HL-60 (cell line): ENCODE results near the gene RASAL2.

ENCODE experiments used
- DNase-seq, 2 experiments: peaks; one replicate each; pipeline ENCODE4 v3.0.0-alpha.2; 2010 to 2020; ENCODE audit warnings: low read depth in 1 of 2, low spot score in 1 of 2
- H3K27ac ChIP-seq: fragments of 250-450 bp; sonication (Bioruptor Pico); replicated peaks from 2 replicates; pipeline ENCODE4 v1.5.1; 2020; ENCODE audit warnings: mild to moderate bottlenecking, moderate library complexity
- H3K27me3 ChIP-seq: fragments of 250-450 bp; sonication (Bioruptor Pico); 2 replicates; pipeline ENCODE4 v1.5.1; 2021; ENCODE audit warnings: mild to moderate bottlenecking, moderate library complexity; ENCODE audit not compliant: insufficient read depth, poor library complexity, severe bottlenecking
- H3K4me3 ChIP-seq: replicated peaks from 2 replicates; pipeline ENCODE4 v1.5.1; 2011; ENCODE audit warnings: mild to moderate bottlenecking, control low read depth, low read length; ENCODE audit not compliant: insufficient read depth
- GABPA ChIP-seq: IDR thresholded peaks from 2 replicates; pipeline ENCODE4 v1.6.1; 2012; ENCODE audit warnings: low read depth
- POLR2AphosphoS5 ChIP-seq: IDR thresholded peaks from 2 replicates; pipeline ENCODE4 v1.6.1; 2012; ENCODE audit warnings: low read depth
- SPI1 ChIP-seq: IDR thresholded peaks from 2 replicates; pipeline ENCODE4 v1.6.1; 2012; ENCODE audit warnings: low read depth, mild to moderate bottlenecking, borderline replicate concordance
- TF ChIP-seq, protein P1 (sequence below): IDR thresholded peaks from one replicate; pipeline ENCODE4 v1.5.1; 2011; ENCODE audit warnings: low read length, control low read depth, inconsistent platforms; ENCODE audit not compliant: insufficient read depth
- TF ChIP-seq, protein P2 (sequence below): IDR thresholded peaks from 2 replicates; pipeline ENCODE4 v1.6.1; 2012; ENCODE audit warnings: low read depth; ENCODE audit not compliant: insufficient replicate concordance

RASAL2 gene

DNA sequence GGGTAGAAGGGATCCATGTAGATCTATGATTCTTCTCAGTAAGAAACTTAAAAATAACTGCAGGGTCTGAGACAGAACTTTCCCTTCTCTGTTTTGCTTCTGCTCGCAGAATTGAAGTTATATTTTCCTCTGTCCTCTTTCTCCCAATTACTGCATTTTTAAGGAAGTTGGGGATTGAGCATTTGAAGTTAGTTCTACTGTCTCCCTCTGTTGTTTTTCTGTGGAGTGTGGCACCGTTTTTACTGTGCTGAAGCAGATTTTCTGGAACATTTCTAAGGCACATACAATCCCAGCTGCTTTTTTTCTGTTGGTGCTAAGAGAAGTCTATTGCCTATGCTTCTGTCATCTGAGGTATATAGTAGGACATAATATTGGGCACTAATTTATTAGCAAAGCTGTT lies 43.3 kb downstream of the RASAL2 start:
- H3K27ac ChIP-seq = no peak overlapping the region
- H3K27me3 ChIP-seq = no peaks in the 10 kb centered on the region
- H3K4me3 ChIP-seq = no peak overlapping the region

DNA sequence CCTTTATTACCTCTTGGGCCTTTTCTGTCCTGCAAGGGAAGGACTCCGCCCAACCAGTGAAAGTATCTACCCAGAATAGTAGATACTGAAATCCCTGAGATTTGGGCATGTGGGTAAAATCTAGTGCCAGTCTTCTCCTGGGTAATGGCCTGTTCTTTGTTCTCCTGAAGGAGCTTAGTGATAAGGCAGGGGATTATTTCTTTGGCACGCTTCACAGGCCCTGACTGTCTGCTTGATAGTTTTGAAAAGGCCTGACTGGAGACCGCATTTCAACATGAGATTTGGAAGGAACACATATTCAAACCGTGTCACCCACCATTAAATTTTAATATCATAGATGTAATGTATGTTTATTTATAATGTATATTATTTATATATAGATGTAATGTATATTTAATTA lies 48.9 kb downstream of the RASAL2 start:
- no peak overlapping the region for H3K27ac ChIP-seq
- no peak overlapping the region for H3K4me3 ChIP-seq
- no peaks in the 10 kb centered on the region for H3K27me3 ChIP-seq
- TF ChIP-seq POLR2AphosphoS5 = no peak
- no peak for DNase-seq

More for the DNA sequence above, 43.3 kb downstream of the RASAL2 start:
- TF ChIP-seq, protein P1, sequence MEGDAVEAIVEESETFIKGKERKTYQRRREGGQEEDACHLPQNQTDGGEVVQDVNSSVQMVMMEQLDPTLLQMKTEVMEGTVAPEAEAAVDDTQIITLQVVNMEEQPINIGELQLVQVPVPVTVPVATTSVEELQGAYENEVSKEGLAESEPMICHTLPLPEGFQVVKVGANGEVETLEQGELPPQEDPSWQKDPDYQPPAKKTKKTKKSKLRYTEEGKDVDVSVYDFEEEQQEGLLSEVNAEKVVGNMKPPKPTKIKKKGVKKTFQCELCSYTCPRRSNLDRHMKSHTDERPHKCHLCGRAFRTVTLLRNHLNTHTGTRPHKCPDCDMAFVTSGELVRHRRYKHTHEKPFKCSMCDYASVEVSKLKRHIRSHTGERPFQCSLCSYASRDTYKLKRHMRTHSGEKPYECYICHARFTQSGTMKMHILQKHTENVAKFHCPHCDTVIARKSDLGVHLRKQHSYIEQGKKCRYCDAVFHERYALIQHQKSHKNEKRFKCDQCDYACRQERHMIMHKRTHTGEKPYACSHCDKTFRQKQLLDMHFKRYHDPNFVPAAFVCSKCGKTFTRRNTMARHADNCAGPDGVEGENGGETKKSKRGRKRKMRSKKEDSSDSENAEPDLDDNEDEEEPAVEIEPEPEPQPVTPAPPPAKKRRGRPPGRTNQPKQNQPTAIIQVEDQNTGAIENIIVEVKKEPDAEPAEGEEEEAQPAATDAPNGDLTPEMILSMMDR = no peak
- TF ChIP-seq, protein P2, sequence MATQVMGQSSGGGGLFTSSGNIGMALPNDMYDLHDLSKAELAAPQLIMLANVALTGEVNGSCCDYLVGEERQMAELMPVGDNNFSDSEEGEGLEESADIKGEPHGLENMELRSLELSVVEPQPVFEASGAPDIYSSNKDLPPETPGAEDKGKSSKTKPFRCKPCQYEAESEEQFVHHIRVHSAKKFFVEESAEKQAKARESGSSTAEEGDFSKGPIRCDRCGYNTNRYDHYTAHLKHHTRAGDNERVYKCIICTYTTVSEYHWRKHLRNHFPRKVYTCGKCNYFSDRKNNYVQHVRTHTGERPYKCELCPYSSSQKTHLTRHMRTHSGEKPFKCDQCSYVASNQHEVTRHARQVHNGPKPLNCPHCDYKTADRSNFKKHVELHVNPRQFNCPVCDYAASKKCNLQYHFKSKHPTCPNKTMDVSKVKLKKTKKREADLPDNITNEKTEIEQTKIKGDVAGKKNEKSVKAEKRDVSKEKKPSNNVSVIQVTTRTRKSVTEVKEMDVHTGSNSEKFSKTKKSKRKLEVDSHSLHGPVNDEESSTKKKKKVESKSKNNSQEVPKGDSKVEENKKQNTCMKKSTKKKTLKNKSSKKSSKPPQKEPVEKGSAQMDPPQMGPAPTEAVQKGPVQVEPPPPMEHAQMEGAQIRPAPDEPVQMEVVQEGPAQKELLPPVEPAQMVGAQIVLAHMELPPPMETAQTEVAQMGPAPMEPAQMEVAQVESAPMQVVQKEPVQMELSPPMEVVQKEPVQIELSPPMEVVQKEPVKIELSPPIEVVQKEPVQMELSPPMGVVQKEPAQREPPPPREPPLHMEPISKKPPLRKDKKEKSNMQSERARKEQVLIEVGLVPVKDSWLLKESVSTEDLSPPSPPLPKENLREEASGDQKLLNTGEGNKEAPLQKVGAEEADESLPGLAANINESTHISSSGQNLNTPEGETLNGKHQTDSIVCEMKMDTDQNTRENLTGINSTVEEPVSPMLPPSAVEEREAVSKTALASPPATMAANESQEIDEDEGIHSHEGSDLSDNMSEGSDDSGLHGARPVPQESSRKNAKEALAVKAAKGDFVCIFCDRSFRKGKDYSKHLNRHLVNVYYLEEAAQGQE = no peak
- no peak for TF ChIP-seq POLR2AphosphoS5
- TF ChIP-seq GABPA = no peak
- no peak for TF ChIP-seq SPI1
- no peak for DNase-seq

DNA sequence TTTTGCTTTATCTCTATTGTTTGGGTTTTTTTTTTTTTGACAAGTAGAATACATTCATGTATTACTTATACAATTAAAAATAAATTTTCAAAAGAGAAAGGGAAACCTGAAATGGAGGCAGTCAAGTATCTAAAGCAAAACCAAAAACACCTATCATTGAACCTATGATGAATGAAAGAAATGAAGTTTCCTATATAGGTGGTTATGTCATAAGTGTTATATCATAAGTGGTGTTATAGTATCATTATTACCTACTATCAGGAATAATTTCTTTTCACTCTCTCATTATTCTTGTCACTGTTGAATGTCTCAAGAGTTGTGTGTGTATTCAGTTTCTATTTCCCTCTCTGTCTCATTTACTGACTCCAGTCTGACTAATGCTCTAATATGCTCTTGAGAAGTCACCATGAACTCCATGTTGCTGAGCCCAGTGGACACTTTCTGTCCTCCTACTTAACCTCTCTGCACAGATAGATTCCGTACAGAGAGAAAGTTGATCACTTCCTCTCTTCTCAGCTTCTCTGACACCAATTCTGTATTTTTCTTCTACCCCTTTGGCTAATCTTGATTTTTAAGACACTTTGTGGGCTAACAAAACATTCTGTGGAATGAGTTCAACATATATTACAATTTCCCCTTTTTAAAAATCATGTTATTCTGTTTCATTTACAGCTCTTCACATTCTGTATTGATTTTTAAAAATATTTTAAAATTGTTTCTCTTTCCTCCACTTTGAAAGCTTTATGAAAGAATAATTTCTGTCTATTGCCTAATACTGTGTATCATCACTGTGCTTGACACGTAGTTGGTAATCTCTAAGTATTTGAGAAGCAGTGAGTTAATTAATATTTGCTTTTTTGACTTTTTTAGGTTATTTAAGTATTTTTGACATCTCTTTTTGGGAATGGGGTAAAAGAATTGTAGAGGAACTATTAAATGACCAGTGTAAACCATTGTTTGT lies 50.1 kb downstream of the RASAL2 start:
- Histone ChIP-seq H3K4me3 (no peak overlapping the region), H3K27ac (no peak overlapping the region), H3K27me3 (no peaks in the 10 kb centered on the region)
- DNase-seq = no peak
- peak; percentile 67 for TF ChIP-seq SPI1
- TF ChIP-seq, protein P2 = no peak
- TF ChIP-seq, protein P1 = no peak

DNA sequence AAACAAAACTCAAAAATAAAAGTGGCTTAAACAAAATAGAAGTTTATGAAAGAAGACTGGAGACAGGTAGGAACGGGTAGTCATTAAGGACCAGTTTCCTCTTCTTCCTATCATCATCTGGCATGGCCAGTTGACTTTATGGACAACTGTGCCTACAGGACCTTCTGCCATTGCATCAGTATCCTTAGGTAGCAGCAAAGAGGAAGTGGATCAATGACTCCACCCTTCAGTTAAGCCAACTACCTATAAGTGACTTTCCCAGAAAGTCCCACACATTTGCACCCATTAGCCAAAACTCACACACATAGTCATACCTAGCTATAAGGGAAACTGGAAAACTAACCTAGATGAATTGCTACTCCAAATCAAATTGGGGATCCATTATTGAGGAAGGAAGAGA lies 51.7 kb downstream of the RASAL2 start:
- DNase-seq = peak in 1 of 2 experiments; percentile 16
- Histone ChIP-seq H3K4me3 (no peak overlapping the region), H3K27me3 (no peaks in the 10 kb centered on the region), H3K27ac (no peak overlapping the region)
- peak; percentile 78 for TF ChIP-seq SPI1
- TF ChIP-seq, protein P2 = no peak
- TF ChIP-seq, protein P1 = no peak
